ENCODE results near the gene PPIL6. TPM values are rescaled to one million over a fixed set of nuclear protein-coding genes. Genes with fewer than 3 reads are reported as not detected.

Gene PPIL6
- total RNA-seq, 1 experiment from 2014 or later, result 0.61 TPM

DNA sequence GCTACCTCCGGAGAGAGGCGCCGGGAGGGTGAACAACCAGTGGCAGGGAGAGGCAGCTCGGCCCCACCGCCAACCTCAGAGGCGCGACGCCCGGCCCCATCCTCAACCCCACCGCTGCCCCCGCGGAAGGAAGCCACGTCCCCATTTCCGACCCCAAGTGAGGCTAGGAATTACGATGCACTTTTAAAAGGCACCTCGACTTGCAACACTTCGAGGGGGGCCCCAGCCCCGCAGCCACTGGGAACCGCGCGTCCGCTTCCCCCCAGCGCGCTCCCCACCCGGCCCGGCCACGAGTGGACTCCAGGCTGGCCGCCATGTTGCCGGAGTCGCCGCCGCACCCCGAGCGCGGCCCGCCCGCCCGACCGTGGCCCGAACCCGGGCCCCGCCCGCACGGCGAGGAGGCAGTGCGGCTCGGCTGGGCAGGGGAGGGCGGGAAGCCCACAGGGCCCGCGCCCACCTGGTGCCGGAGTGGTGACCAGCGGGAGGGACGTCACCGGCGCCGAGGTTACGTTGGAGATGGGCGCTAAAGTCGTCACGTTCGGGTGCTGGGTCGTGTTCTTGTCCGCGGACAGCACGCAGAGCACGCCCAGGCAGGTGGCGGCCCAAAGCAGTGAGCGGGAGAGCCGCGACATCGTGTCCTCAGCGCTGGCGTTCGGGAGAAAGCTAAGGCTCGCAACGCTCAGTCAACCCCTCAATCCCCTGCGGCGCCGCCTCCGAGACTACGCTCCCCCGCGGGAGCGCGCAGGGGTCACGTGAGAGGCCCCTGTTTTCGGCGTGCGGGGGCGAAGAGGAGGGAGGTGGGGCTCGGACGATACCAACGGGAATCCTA lies 58.5 kb downstream of the PPIL6 start, which contains the start of gene CD164 (continued):
- TF ChIP-seq ATF6 (CRISPR knock-in tag; IDR thresholded peaks at IDR 0.05) (no peak), CREB1 (CRISPR knock-in tag; IDR thresholded peaks at IDR 0.05) (no peak), TCF7 (CRISPR knock-in tag; IDR thresholded peaks at IDR 0.05; ENCODE audit: low read depth) (no peak), PRRX2 (CRISPR knock-in tag; IDR thresholded peaks at IDR 0.05) (no peak), ZBTB21 (CRISPR knock-in tag; IDR thresholded peaks at IDR 0.05; ENCODE audit: borderline replicate concordance) (0 out of 2 replicates have a peak, but pooled peaks have one; percentile 35), ZNF423 (CRISPR knock-in tag; IDR thresholded peaks at IDR 0.05) (no peak), TP53 (CRISPR knock-in tag; IDR thresholded peaks at IDR 0.05) (0 out of 2 replicates have a peak, but pooled peaks have one; percentile 47), ZNF138 (CRISPR knock-in tag; conservative IDR thresholded peaks at IDR 0.05) (no peak), ZNF263 (CRISPR knock-in tag; IDR thresholded peaks at IDR 0.05; ENCODE audit: low read depth) (no peak), ATF1 (CRISPR knock-in tag; IDR thresholded peaks at IDR 0.05) (0 out of 2 replicates have a peak, but pooled peaks have one; percentile 83), ELF4 (CRISPR knock-in tag; IDR thresholded peaks at IDR 0.05; ENCODE audit: low read depth) (0 out of 2 replicates have a peak, but pooled peaks have one; percentile 62), FOXP1 (CRISPR knock-in tag; IDR thresholded peaks at IDR 0.05; ENCODE audit: borderline replicate concordance) (peak; percentile 95), RELA (CRISPR knock-in tag; IDR thresholded peaks at IDR 0.05; ENCODE audit: borderline replicate concordance) (peak; percentile 79; the same call in 1 of the 2 replicates), NFATC4 (CRISPR knock-in tag; IDR thresholded peaks at IDR 0.05) (no peak), NR3C1 (CRISPR knock-in tag; conservative IDR thresholded peaks at IDR 0.05; ENCODE audit: low read depth) (peak; percentile 78; the same call in 1 of the 2 replicates), GRHL2 (CRISPR knock-in tag; IDR thresholded peaks at IDR 0.05; ENCODE audit: insufficient replicate concordance, severe bottlenecking) (no peak), ZBTB43 (CRISPR knock-in tag; IDR thresholded peaks at IDR 0.05) (peak; percentile 43; the same call in 1 of the 2 replicates), AR (CRISPR knock-in tag; IDR thresholded peaks at IDR 0.05) (no peak)
- TF ChIP-seq, protein P1, sequence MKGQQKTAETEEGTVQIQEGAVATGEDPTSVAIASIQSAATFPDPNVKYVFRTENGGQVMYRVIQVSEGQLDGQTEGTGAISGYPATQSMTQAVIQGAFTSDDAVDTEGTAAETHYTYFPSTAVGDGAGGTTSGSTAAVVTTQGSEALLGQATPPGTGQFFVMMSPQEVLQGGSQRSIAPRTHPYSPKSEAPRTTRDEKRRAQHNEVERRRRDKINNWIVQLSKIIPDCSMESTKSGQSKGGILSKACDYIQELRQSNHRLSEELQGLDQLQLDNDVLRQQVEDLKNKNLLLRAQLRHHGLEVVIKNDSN (CRISPR knock-in tag; IDR thresholded peaks at IDR 0.05), result no peak; the same call in none of the 2 replicates
- TF ChIP-seq, protein P2, sequence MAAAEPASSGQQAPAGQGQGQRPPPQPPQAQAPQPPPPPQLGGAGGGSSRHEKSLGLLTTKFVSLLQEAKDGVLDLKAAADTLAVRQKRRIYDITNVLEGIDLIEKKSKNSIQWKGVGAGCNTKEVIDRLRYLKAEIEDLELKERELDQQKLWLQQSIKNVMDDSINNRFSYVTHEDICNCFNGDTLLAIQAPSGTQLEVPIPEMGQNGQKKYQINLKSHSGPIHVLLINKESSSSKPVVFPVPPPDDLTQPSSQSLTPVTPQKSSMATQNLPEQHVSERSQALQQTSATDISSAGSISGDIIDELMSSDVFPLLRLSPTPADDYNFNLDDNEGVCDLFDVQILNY (CRISPR knock-in tag; IDR thresholded peaks at IDR 0.05), result peak; percentile 83; the same call in 1 of the 2 replicates
- TF ChIP-seq, protein P3, sequence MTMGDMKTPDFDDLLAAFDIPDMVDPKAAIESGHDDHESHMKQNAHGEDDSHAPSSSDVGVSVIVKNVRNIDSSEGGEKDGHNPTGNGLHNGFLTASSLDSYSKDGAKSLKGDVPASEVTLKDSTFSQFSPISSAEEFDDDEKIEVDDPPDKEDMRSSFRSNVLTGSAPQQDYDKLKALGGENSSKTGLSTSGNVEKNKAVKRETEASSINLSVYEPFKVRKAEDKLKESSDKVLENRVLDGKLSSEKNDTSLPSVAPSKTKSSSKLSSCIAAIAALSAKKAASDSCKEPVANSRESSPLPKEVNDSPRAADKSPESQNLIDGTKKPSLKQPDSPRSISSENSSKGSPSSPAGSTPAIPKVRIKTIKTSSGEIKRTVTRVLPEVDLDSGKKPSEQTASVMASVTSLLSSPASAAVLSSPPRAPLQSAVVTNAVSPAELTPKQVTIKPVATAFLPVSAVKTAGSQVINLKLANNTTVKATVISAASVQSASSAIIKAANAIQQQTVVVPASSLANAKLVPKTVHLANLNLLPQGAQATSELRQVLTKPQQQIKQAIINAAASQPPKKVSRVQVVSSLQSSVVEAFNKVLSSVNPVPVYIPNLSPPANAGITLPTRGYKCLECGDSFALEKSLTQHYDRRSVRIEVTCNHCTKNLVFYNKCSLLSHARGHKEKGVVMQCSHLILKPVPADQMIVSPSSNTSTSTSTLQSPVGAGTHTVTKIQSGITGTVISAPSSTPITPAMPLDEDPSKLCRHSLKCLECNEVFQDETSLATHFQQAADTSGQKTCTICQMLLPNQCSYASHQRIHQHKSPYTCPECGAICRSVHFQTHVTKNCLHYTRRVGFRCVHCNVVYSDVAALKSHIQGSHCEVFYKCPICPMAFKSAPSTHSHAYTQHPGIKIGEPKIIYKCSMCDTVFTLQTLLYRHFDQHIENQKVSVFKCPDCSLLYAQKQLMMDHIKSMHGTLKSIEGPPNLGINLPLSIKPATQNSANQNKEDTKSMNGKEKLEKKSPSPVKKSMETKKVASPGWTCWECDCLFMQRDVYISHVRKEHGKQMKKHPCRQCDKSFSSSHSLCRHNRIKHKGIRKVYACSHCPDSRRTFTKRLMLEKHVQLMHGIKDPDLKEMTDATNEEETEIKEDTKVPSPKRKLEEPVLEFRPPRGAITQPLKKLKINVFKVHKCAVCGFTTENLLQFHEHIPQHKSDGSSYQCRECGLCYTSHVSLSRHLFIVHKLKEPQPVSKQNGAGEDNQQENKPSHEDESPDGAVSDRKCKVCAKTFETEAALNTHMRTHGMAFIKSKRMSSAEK (CRISPR knock-in tag; IDR thresholded peaks at IDR 0.05; ENCODE audit: borderline replicate concordance), result no peak
- TF ChIP-seq, protein P4, sequence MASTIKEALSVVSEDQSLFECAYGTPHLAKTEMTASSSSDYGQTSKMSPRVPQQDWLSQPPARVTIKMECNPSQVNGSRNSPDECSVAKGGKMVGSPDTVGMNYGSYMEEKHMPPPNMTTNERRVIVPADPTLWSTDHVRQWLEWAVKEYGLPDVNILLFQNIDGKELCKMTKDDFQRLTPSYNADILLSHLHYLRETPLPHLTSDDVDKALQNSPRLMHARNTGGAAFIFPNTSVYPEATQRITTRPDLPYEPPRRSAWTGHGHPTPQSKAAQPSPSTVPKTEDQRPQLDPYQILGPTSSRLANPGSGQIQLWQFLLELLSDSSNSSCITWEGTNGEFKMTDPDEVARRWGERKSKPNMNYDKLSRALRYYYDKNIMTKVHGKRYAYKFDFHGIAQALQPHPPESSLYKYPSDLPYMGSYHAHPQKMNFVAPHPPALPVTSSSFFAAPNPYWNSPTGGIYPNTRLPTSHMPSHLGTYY (CRISPR knock-in tag; IDR thresholded peaks at IDR 0.05), result no peak
- TF ChIP-seq, protein P5, sequence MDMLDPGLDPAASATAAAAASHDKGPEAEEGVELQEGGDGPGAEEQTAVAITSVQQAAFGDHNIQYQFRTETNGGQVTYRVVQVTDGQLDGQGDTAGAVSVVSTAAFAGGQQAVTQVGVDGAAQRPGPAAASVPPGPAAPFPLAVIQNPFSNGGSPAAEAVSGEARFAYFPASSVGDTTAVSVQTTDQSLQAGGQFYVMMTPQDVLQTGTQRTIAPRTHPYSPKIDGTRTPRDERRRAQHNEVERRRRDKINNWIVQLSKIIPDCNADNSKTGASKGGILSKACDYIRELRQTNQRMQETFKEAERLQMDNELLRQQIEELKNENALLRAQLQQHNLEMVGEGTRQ (CRISPR knock-in tag; IDR thresholded peaks at IDR 0.05), result peak; percentile 91; the same call in 1 of the 2 replicates
